Ovary (tissue), 9 donors: ENCODE data around the gene KDELR3. TPM values are rescaled to one million over a fixed set of nuclear protein-coding genes. Genes with fewer than 3 reads are reported as not detected.

Source experiments
- DNase-seq, 5 donors: peaks; one replicate each; pipeline ENCODE4 v3.0.0-alpha.2; 2019 to 2020
- H3K27ac ChIP-seq, 2 donors: fragments of 200-600 bp; one replicate each; pipeline versions ENCODE4 v1.5.1 to v1.8.0; 2019 to 2022
- H3K27me3 ChIP-seq: fragments of 200-600 bp; one replicate; pipeline ENCODE4 v1.8.0; 2022
- H3K36me3 ChIP-seq: fragments of 200-600 bp; sonication (generic); one replicate; pipeline ENCODE4 v1.5.1; 2019
- H3K4me1 ChIP-seq: one replicate; pipeline ENCODE4 v1.8.1; 2013; ENCODE audit warnings: mild to moderate bottlenecking, moderate library complexity; ENCODE audit not compliant: insufficient read depth
- H3K4me3 ChIP-seq: fragments of 200-600 bp; sonication (generic); one replicate; pipeline ENCODE4 v1.5.1; 2017
- H3K9me3 ChIP-seq, 2 donors: fragments of 200-600 bp in 1 of 2; sonication (generic) in 1 of 2; one replicate each; pipeline versions ENCODE4 v1.5.1 to v1.8.1; 2013 to 2019; ENCODE audit warnings: mild to moderate bottlenecking in 1 of 2, moderate library complexity in 1 of 2
- EP300 ChIP-seq: sonication (generic); formaldehyde crosslinking; IDR thresholded peaks from one replicate; pipeline ENCODE4 v1.6.1; 2017; ENCODE audit warnings: antibody characterized with exemption
- POLR2A ChIP-seq: fragments of 450-650 bp; IDR thresholded peaks from one replicate; pipeline ENCODE4 v1.6.1; 2017; ENCODE audit warnings: antibody characterized with exemption, mild to moderate bottlenecking, moderate library complexity
- WGBS, 3 donors: extraction: QIAGEN DNeasy Blood & Tissue Kit in 1 of 3; methylation state at CpG; one replicate each; pipeline versions ENCODE4 v1.1.5 to v1.1.7; 2013 to 2017; 5-methylcytosine and 5-hydroxymethylcytosine counted together
- intact Hi-C, 4 donors: fragments of 100-400 bp; cut with DNase I; formaldehyde crosslinking; loops; one replicate each; pipeline versions ENCODE4 v1.11.0 to v1.15.1; 2022 to 2023
- polyA plus RNA-seq, 2 donors: library from polyadenylated mRNA; stranded (reverse); fragments of 200-250 nt in 1 of 2; fragments of 350-450 nt in 1 of 2; fragmentation: Illumina TruSeq in 1 of 2; extraction: RNeasy Lipid Tissue Mini Kit (QIAGEN cat#74804) in 1 of 2; gene quantifications; one replicate each; pipeline ENCODE4 v1.2.3, GENCODE V29; 2013 to 2014
- total RNA-seq, 7 donors: library from RNA; depleted of rRNA in 2 of 7; stranded (reverse); fragments of >200 nt in 2 of 7; fragmentation: NEBNext Ultra II Directional in 3 of 7; extraction: Animal tissue kit (Norgen Biotek cat#: 25700) in 3 of 7; gene quantifications; one replicate each; pipeline versions ENCODE4 v1.1.0 to v1.2.4, GENCODE V29; 2016 to 2023
- TF ChIP-seq, protein P1 (sequence below), 3 donors: fragments of 450-650 bp in 2 of 3; fragments of 200-600 bp in 1 of 3; IDR thresholded peaks; one replicate each; pipeline versions ENCODE4 v1.5.1 to v1.8.0; 2016 to 2022; ENCODE audit warnings: antibody characterized with exemption in 3 of 3, mild to moderate bottlenecking in 1 of 3
- donor health status: DM: no; HTN: no; CAD: no; lungs with moderate emphysema.
- donor health status: DM: no; HTN: no; CAD: no.
- donor health status: Bipolar disorder and iron deficiency.
- donor health status: DM: yes; HTN: yes; CAD: no.
- donor health status: DM: no; HTN: no; CAD: no.
- donor health status: DM: yes; HTN: yes; CAD: no.

KDELR3 gene
- total and polyA plus RNA-seq, 9 donors = 0.81 to 26.9 (median 2.4) TPM

DNA sequence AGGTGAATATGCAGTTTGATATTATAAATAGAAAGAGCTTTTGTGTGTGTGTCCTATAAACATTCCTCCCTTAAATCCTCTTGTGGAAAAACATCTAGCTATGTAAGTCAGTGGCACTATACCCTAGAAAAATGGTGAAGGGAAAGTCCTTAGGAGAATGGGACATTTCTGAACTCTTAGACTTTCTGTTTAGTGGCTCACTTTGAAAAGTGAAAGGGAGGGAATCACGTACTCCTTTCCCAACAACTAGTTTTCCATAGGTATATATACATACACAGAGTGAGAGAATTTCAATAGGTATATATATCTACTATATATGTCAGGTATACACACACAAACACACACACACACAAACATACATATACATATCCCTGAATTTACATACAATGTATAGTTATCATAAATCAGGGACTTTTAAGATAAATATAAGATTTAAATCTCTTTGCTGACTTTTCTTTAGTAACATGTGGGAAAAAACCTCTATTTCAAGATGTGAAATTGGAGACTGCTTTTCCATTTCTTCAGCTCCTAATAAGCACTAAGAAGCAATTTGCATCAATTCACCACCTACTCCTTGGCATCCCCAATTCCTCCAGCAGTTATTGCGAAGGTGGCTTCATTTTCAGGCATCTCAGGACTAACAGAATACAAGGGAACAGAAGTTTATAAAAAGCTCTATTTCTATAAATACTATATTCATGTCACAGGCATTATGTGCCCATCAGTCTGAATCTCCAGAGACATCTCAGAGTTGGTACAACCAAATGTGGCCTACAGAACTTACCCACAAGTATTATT lies 51.8 kb downstream of the KDELR3 start:
- no peak overlapping the region for H3K4me3 ChIP-seq
- no peak for DNase-seq
- no peaks in the 10 kb centered on the region for H3K36me3 ChIP-seq
- TF ChIP-seq POLR2A = no peak
- H3K4me1 ChIP-seq = no peaks in the 10 kb centered on the region
- no peaks in the 10 kb centered on the region for H3K9me3 ChIP-seq
- WGBS, 3 donors = 95 to 98% (median 97%) methylated on average over 2 of the region's 2 CpGs
- intact Hi-C loops = no loop called here
- H3K27me3 ChIP-seq = no peaks in the 10 kb centered on the region
- H3K27ac ChIP-seq = no peak overlapping the region

DNA sequence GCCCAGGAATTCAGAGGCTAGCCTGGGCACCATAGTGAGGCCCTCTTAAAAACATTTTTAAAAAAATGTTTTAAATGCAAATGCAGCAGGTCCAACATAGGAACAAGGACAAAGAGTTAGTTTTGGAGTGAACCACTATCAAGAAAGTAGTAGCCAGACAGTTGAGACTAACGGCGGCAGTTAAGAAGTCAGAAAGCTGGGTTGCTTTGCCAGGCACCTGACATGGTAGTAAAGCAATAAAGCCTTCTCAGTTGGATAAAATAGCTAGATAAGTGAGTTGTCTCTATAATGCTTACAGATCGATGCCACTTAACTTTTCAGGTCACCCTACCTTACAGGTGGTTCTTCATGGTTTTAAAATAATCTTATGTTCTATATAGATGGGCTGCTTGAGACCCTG lies 55.1 kb downstream of the KDELR3 start:
- Histone ChIP-seq H3K4me1 (no peaks in the 10 kb centered on the region), H3K27ac (no peak overlapping the region), H3K27me3 (no peaks in the 10 kb centered on the region), H3K4me3 (no peak overlapping the region), H3K9me3 (no peaks in the 10 kb centered on the region), H3K36me3 (no peaks in the 10 kb centered on the region)
- WGBS, 3 donors = 87 to 89% (median 87%) methylated on average over 3 of the region's 3 CpGs
- TF ChIP-seq, protein P1, sequence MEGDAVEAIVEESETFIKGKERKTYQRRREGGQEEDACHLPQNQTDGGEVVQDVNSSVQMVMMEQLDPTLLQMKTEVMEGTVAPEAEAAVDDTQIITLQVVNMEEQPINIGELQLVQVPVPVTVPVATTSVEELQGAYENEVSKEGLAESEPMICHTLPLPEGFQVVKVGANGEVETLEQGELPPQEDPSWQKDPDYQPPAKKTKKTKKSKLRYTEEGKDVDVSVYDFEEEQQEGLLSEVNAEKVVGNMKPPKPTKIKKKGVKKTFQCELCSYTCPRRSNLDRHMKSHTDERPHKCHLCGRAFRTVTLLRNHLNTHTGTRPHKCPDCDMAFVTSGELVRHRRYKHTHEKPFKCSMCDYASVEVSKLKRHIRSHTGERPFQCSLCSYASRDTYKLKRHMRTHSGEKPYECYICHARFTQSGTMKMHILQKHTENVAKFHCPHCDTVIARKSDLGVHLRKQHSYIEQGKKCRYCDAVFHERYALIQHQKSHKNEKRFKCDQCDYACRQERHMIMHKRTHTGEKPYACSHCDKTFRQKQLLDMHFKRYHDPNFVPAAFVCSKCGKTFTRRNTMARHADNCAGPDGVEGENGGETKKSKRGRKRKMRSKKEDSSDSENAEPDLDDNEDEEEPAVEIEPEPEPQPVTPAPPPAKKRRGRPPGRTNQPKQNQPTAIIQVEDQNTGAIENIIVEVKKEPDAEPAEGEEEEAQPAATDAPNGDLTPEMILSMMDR (IDR thresholded peaks at IDR 0.05) = no peak
- no peak for DNase-seq
- intact Hi-C loops = no loop called here

DNA sequence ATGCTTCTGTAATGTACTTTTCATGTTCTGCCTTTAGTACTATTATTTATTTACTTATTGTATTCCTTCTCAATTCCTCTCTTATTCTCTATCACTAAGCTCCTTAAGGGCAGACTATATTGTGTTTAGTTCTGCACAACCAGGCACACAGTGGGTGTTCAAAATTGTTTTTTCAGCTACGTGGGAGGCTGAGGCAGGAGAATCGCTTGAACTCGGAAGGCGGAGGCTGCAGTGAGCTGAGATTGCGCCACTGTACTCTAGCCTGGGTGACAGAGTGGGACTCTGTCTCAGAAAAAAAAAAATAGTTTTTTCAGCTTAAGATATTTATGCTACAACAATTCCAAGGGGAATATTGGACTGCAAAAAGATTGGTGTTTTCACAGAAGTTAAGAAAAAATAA lies 55.6 kb downstream of the KDELR3 start:
- intact Hi-C loops = no loop called here
- Histone ChIP-seq H3K36me3 (no peaks in the 10 kb centered on the region), H3K27me3 (no peaks in the 10 kb centered on the region), H3K4me3 (no peak overlapping the region), H3K9me3 (no peaks in the 10 kb centered on the region), H3K27ac (no peak overlapping the region), H3K4me1 (no peaks in the 10 kb centered on the region)
- no peak for DNase-seq
- 89 to 91% (median 90%) methylated on average over 5 of the region's 5 CpGs for WGBS, 3 donors
- TF ChIP-seq, protein P1 (IDR thresholded peaks at IDR 0.05) = no peak
- TF ChIP-seq EP300 (no peak), POLR2A (no peak)

DNA sequence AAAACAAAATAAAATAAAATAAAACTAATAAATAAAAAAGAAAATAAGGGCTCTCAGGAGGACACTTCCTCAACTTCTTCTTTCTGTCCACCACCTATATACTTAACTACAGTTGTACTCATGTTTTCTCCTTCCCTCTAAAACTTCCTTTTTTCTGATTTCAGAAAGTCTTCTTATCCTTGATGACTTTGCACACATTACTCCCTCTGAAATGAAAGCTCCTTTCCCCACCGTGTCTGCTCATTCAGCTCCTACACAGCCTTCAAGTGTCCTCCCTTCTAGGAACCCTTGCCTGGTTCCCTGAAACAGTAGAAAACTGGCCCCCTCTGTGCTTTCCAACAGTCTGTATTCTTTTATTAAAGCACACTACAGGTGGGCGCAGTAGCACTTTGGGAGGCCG lies 56.5 kb downstream of the KDELR3 start:
- intact Hi-C loops = no loop called here
- 78 to 81% (median 80%) methylated on average over 3 of the region's 3 CpGs for WGBS, 3 donors
- Histone ChIP-seq H3K4me1 (no peaks in the 10 kb centered on the region), H3K27me3 (no peaks in the 10 kb centered on the region), H3K9me3 (no peaks in the 10 kb centered on the region), H3K4me3 (no peak overlapping the region), H3K36me3 (no peaks in the 10 kb centered on the region), H3K27ac (no peak overlapping the region)
- no peak for TF ChIP-seq POLR2A
- no peak for TF ChIP-seq EP300
- no peak for DNase-seq

DNA sequence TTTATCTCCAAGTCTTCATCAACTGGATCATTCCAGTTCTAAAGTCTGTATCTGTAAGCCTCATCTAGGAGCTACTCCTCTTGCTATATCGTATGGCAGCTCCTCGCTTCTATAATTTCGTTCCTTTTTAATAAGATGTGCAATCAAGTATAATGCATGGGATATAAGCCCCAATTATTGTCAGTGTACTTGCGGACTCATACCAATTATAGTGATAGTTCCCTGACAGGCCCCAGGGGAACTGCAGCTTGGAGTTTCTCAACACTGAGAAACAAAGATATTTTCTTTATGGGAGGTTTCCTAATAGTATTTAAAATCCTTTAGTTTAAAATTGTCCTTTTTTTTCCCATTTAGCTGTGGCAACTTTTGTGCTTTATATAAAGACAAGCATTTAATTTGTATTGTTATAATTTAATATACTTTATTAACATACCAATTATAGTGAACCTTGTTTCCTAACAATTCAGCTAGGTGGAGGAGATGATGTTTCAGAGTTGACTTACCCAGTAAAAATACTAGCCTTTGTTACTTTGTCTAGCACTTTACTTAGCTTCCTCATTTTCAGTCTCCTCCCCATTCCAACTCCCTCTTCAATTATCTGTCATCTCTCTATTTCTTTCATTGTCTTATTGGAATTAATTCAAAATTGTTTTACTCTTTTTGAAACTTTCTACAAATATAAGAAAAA lies 63.5 kb downstream of the KDELR3 start:
- TF ChIP-seq POLR2A (no peak), EP300 (no peak)
- TF ChIP-seq, protein P1 (IDR thresholded peaks at IDR 0.05) = no peak
- H3K27ac ChIP-seq = no peak overlapping the region
- intact Hi-C loops = no loop called here
- no peaks in the 10 kb centered on the region for H3K9me3 ChIP-seq
- no peaks in the 10 kb centered on the region for H3K36me3 ChIP-seq
- H3K4me1 ChIP-seq = no peaks in the 10 kb centered on the region
- WGBS, 3 donors = 92 to 95% (median 93%) methylated on average over 4 of the region's 4 CpGs
- no peaks in the 10 kb centered on the region for H3K27me3 ChIP-seq
- no peak overlapping the region for H3K4me3 ChIP-seq
- DNase-seq = no peak

Other genes starting within 250 kb of the KDELR3 start
- gene TMEM184B, start 195.1 kb upstream of the KDELR3 start, total RNA-seq = 10 to 100 TPM; 24.9 to 48.3 (median 38.6) TPM
- gene TMEM184B, start 195.1 kb upstream of the KDELR3 start, polyA plus RNA-seq = 10 to 100 TPM; 15.3 to 30.3 TPM
- gene CSNK1E, start 150.7 kb upstream of the KDELR3 start, total RNA-seq = 100 to 1,000 TPM in 5 of 7 donors, 10 to 100 TPM in 2; 73.2 to 161 (median 105) TPM
- 100 to 1,000 TPM in 1 of 2 donors, 10 to 100 TPM in 1; 61.4 to 135 TPM for gene CSNK1E, start 150.7 kb upstream of the KDELR3 start, polyA plus RNA-seq
- gene KCNJ4, start 12.9 kb upstream of the KDELR3 start, total RNA-seq = under 1 TPM in 1 of 7 donors, not detected in 6; 0.62 TPM
- gene KCNJ4, start 12.9 kb upstream of the KDELR3 start, polyA plus RNA-seq = under 1 TPM in 1 of 2 donors, not detected in 1; 0.02 TPM
- 100 to 1,000 TPM; 435 to 602 (median 515) TPM for gene DDX17, start 38.2 kb downstream of the KDELR3 start, total RNA-seq
- gene DDX17, start 38.2 kb downstream of the KDELR3 start, polyA plus RNA-seq = 100 to 1,000 TPM; 215 to 412 TPM
- 10 to 100 TPM in 1 of 7 donors, 1 to 10 TPM in 5, under 1 TPM in 1; 0.95 to 12.2 (median 2.1) TPM for gene DMC1, start 102.1 kb downstream of the KDELR3 start, total RNA-seq
- gene DMC1, start 102.1 kb downstream of the KDELR3 start, polyA plus RNA-seq = 1 to 10 TPM in 1 of 2 donors, under 1 TPM in 1; 0.82 to 2.1 TPM
- gene FAM227A, start 188.3 kb downstream of the KDELR3 start, total RNA-seq = 1 to 10 TPM in 6 of 7 donors, under 1 TPM in 1; 1.00 to 7.4 (median 2.5) TPM
- under 1 TPM; 0.72 to 0.76 TPM for gene FAM227A, start 188.3 kb downstream of the KDELR3 start, polyA plus RNA-seq
- gene CBY1, start 188.5 kb downstream of the KDELR3 start, total RNA-seq = 10 to 100 TPM; 15.5 to 45.2 (median 35.0) TPM
- gene CBY1, start 188.5 kb downstream of the KDELR3 start, polyA plus RNA-seq = 10 to 100 TPM; 54.0 to 84.0 TPM
- gene TOMM22, start 213.9 kb downstream of the KDELR3 start, total RNA-seq = 10 to 100 TPM; 30.0 to 68.3 (median 57.7) TPM
- 10 to 100 TPM; 30.6 to 96.3 TPM for gene TOMM22, start 213.9 kb downstream of the KDELR3 start, polyA plus RNA-seq
- 100 to 1,000 TPM in 1 of 7 donors, 10 to 100 TPM in 6; 43.1 to 138 (median 48.7) TPM for gene JOSD1, start 232.8 kb downstream of the KDELR3 start, total RNA-seq
- gene JOSD1, start 232.8 kb downstream of the KDELR3 start, polyA plus RNA-seq = 10 to 100 TPM; 33.6 to 55.2 TPM
- 10 to 100 TPM; 40.5 to 71.3 (median 62.3) TPM for gene GTPBP1, start 237.8 kb downstream of the KDELR3 start, total RNA-seq
- 10 to 100 TPM; 16.9 to 29.8 TPM for gene GTPBP1, start 237.8 kb downstream of the KDELR3 start, polyA plus RNA-seq